HEK293 (cell line): ENCODE results near the gene ERVK3-1.

Experiments
- MEIS1 ChIP-seq: sonication (generic); formaldehyde crosslinking; IDR thresholded peaks from 2 replicates; pipeline ENCODE4 v1.8.1; 2022; ENCODE audit warnings: missing genetic modification reagents, mild to moderate bottlenecking, borderline replicate concordance
- MYNN ChIP-seq: fragments of 450-650 bp; formaldehyde crosslinking; IDR thresholded peaks from 2 replicates; pipeline ENCODE4 v1.5.1; 2016; ENCODE audit warnings: missing biosample characterization, missing genetic modification characterization, borderline replicate concordance
- PRDM10 ChIP-seq: fragments of 450-650 bp; formaldehyde crosslinking; IDR thresholded peaks from 2 replicates; pipeline ENCODE4 v1.5.1; 2016; ENCODE audit warnings: missing biosample characterization, missing genetic modification characterization
- SETDB1 ChIP-seq: IDR thresholded peaks from one replicate; pipeline ENCODE4 v1.6.1; 2017; ENCODE audit warnings: mild to moderate bottlenecking, low read length, moderate library complexity, mixed read lengths; ENCODE audit not compliant: insufficient read length
- ZBTB10 ChIP-seq: fragments of 450-650 bp; formaldehyde crosslinking; IDR thresholded peaks from 2 replicates; pipeline ENCODE4 v1.5.1; 2016; ENCODE audit warnings: missing biosample characterization, missing genetic modification characterization
- ZBTB20 ChIP-seq: fragments of 450-650 bp; formaldehyde crosslinking; IDR thresholded peaks from 2 replicates; pipeline ENCODE4 v1.5.1; 2016; ENCODE audit warnings: missing biosample characterization, missing genetic modification characterization
- ZBTB49 ChIP-seq: fragments of 450-650 bp; formaldehyde crosslinking; IDR thresholded peaks from 2 replicates; pipeline ENCODE4 v1.5.1; 2016; ENCODE audit warnings: missing biosample characterization, missing genetic modification characterization, low read depth
- ZNF146 ChIP-seq: fragments of 450-650 bp; formaldehyde crosslinking; IDR thresholded peaks from 2 replicates; pipeline ENCODE4 v1.5.1; 2016; ENCODE audit warnings: missing biosample characterization, missing genetic modification characterization
- ZNF211 ChIP-seq: fragments of 450-650 bp; formaldehyde crosslinking; IDR thresholded peaks from 2 replicates; pipeline ENCODE4 v1.5.1; 2016; ENCODE audit warnings: low read depth, missing biosample characterization, missing genetic modification characterization
- ZNF223 ChIP-seq: fragments of 450-650 bp; formaldehyde crosslinking; IDR thresholded peaks from 2 replicates; pipeline ENCODE4 v1.5.1; 2016; ENCODE audit warnings: missing biosample characterization, missing genetic modification characterization
- ZNF514 ChIP-seq: fragments of 450-650 bp; formaldehyde crosslinking; IDR thresholded peaks from 2 replicates; pipeline ENCODE4 v1.5.1; 2016; ENCODE audit warnings: missing biosample characterization, missing genetic modification characterization
- ZNF561 ChIP-seq: fragments of 450-650 bp; IDR thresholded peaks from 2 replicates; pipeline ENCODE4 v1.5.1; 2018; ENCODE audit warnings: missing biosample characterization, missing genetic modification characterization, borderline replicate concordance
- ZNF571 ChIP-seq: fragments of 450-650 bp; formaldehyde crosslinking; IDR thresholded peaks from 2 replicates; pipeline ENCODE4 v1.5.0; 2017; ENCODE audit warnings: missing biosample characterization, missing genetic modification characterization
- ZNF580 ChIP-seq: fragments of 450-650 bp; formaldehyde crosslinking; IDR thresholded peaks from 2 replicates; pipeline ENCODE4 v1.5.1; 2016; ENCODE audit warnings: missing biosample characterization, missing genetic modification characterization
- ZNF645 ChIP-seq: fragments of 450-650 bp; formaldehyde crosslinking; IDR thresholded peaks from 2 replicates; pipeline ENCODE4; 2016; ENCODE audit warnings: missing biosample characterization, missing genetic modification characterization
- ZNF747 ChIP-seq: fragments of 450-650 bp; formaldehyde crosslinking; IDR thresholded peaks from 2 replicates; pipeline ENCODE4 v1.5.1; 2016; ENCODE audit warnings: missing biosample characterization, missing genetic modification characterization
- ZNF830 ChIP-seq: fragments of 450-650 bp; IDR thresholded peaks from 2 replicates; pipeline ENCODE4 v1.5.0; 2018; ENCODE audit warnings: missing biosample characterization, missing genetic modification characterization, low read depth, mild to moderate bottlenecking, moderate library complexity
- ZSCAN16 ChIP-seq: fragments of 450-650 bp; formaldehyde crosslinking; IDR thresholded peaks from 2 replicates; pipeline ENCODE4 v1.5.1; 2016; ENCODE audit warnings: missing biosample characterization, missing genetic modification characterization

The ERVK3-1 gene

GRCh38 chr19:58326914-58327726 is 21.9 kb downstream of the ERVK3-1 start, which contains the start of gene ZSCAN22 (continued):
- TF ChIP-seq ZNF561 (tag by site-specific recombination) (peak; percentile 99), ZNF747 (no peak; the same call in 1 of the 2 replicates), ZBTB49 (peak; percentile 57; the same call in 1 of the 2 replicates), PRDM10 (peak; percentile 80; the same call in 1 of the 2 replicates), SETDB1 (no peak), ZNF514 (tag by site-specific recombination) (no peak), ZNF146 (tag by site-specific recombination) (peak; percentile 48; the same call in 1 of the 2 replicates), MEIS1 (CRISPR knock-in tag) (no peak), ZBTB20 (tag by site-specific recombination) (peak; percentile 93), ZNF571 (tag by site-specific recombination) (no peak), ZBTB10 (peak; percentile 91), MYNN (tag by site-specific recombination) (no peak), ZNF580 (peak; percentile 93), ZNF830 (tag by site-specific recombination) (no peak), ZNF223 (tag by site-specific recombination) (no peak; the same call in 1 of the 2 replicates), ZSCAN16 (tag by site-specific recombination) (peak; percentile 72; the same call in 1 of the 2 replicates), ZNF645 (tag by site-specific recombination) (0 out of 2 replicates have a peak, but pooled peaks have one; percentile 8), ZNF211 (no peak)
